ENCODE results near the gene LPCAT1. TPM values are rescaled to one million over a fixed set of nuclear protein-coding genes. Genes with fewer than 3 reads are reported as not detected.
"Not testable (repeated sequence)": the region's sequence is repeated elsewhere in the genome, so short reads cannot be mapped to it uniquely, and the experiment has no call there.

The LPCAT1 gene
- total RNA-seq, 1 donor from 2014 or later = 74.8 TPM

- H3K9me3 Mint-ChIP-seq = no peaks in the 10 kb centered on the region
- no peak for TF ChIP-seq CTCF (IDR thresholded peaks at IDR 0.05; ENCODE audit: unreplicated experiment)
- no peak overlapping the region for H3K4me3 Mint-ChIP-seq
- no peak for DNase-seq (ENCODE audit: low spot score in 2 of 2, unreplicated experiment in 2 of 2)
- H3K36me3 Mint-ChIP-seq = no peaks in the 10 kb centered on the region
- peaks cover 6% of the 10 kb centered on the region for H3K27me3 Mint-ChIP-seq (ENCODE audit: low read depth)
- H3K4me1 Mint-ChIP-seq = peaks cover 3% of the 10 kb centered on the region
- H3K27ac Mint-ChIP-seq = no peak overlapping the region
These were observed 19.9 kb upstream of the LPCAT1 start for GRCh38 chr5:1543398-1544293.

- no peaks in the 10 kb centered on the region for H3K9me3 Mint-ChIP-seq
- no peak for TF ChIP-seq CTCF (IDR thresholded peaks at IDR 0.05; ENCODE audit: unreplicated experiment)
- no peak for DNase-seq (ENCODE audit: low spot score in 2 of 2, unreplicated experiment in 2 of 2)
These were observed 19.0 kb upstream of the LPCAT1 start for GRCh38 chr5:1542781-1543180.

GRCh38 chr5:1541702-1542400 lies 18.1 kb upstream of the LPCAT1 start:
- Mint-ChIP-seq H3K36me3 (no peaks in the 10 kb centered on the region), H3K27me3 (ENCODE audit: low read depth) (peaks cover 5% of the 10 kb centered on the region), H3K4me1 (peaks cover 3% of the 10 kb centered on the region), H3K4me3 (no peak overlapping the region), H3K27ac (peak overlapping the region; percentile 3), H3K9me3 (no peaks in the 10 kb centered on the region)
- DNase-seq (ENCODE audit: low spot score in 2 of 2, unreplicated experiment in 2 of 2) = no peak
- no peak for TF ChIP-seq CTCF (IDR thresholded peaks at IDR 0.05; ENCODE audit: unreplicated experiment)

More at GRCh38 chr5:1542781-1543180, 19.0 kb upstream of the LPCAT1 start:
- peaks cover 4% of the 10 kb centered on the region for H3K27me3 Mint-ChIP-seq (ENCODE audit: low read depth)
- no peaks in the 10 kb centered on the region for H3K36me3 Mint-ChIP-seq
- no peak overlapping the region for H3K4me3 Mint-ChIP-seq
- H3K27ac Mint-ChIP-seq = no peak overlapping the region
- peaks cover 3% of the 10 kb centered on the region for H3K4me1 Mint-ChIP-seq

- no peak for DNase-seq (ENCODE audit: low spot score in 2 of 2, unreplicated experiment in 2 of 2)
- H3K9me3 Mint-ChIP-seq = no peaks in the 10 kb centered on the region
- H3K27ac Mint-ChIP-seq = no peak overlapping the region
- H3K4me3 Mint-ChIP-seq = no peak overlapping the region
- H3K36me3 Mint-ChIP-seq = no peaks in the 10 kb centered on the region
- peaks cover 3% of the 10 kb centered on the region for H3K4me1 Mint-ChIP-seq
- peaks cover 9% of the 10 kb centered on the region for H3K27me3 Mint-ChIP-seq (ENCODE audit: low read depth)
- TF ChIP-seq CTCF (IDR thresholded peaks at IDR 0.05; ENCODE audit: unreplicated experiment) = no peak
These were observed 17.3 kb upstream of the LPCAT1 start for GRCh38 chr5:1540831-1541701.

- Mint-ChIP-seq H3K4me3 (no peak overlapping the region), H3K36me3 (no peaks in the 10 kb centered on the region), H3K27ac (no peak overlapping the region), H3K4me1 (peaks cover 3% of the 10 kb centered on the region), H3K9me3 (no peaks in the 10 kb centered on the region), H3K27me3 (ENCODE audit: low read depth) (peaks cover 14% of the 10 kb centered on the region)
- no peak for DNase-seq (ENCODE audit: low spot score in 2 of 2, unreplicated experiment in 2 of 2)
- no peak for TF ChIP-seq CTCF (IDR thresholded peaks at IDR 0.05; ENCODE audit: unreplicated experiment)
These were observed 16.4 kb upstream of the LPCAT1 start for GRCh38 chr5:1540166-1540565.

- not testable (repeated sequence) for H3K9me3 Mint-ChIP-seq; H3K4me1 Mint-ChIP-seq; H3K27ac Mint-ChIP-seq; H3K4me3 Mint-ChIP-seq; H3K36me3 Mint-ChIP-seq; DNase-seq (ENCODE audit: low spot score in 2 of 2, unreplicated experiment in 2 of 2)
- H3K27me3 Mint-ChIP-seq (ENCODE audit: low read depth) = peaks cover 18% of the 10 kb centered on the region
These were observed 15.8 kb upstream of the LPCAT1 start for GRCh38 chr5:1539393-1540161.

All from mesothelial cell of epicardium (in vitro differentiated cells).